Cardiac muscle cell (in vitro differentiated cells and primary cell): ENCODE data around the gene SESN2. TPM values are rescaled to one million over a fixed set of nuclear protein-coding genes. Genes with fewer than 3 reads are reported as not detected.
"Not testable (repeated sequence)": the region's sequence is repeated elsewhere in the genome, so short reads cannot be mapped to it uniquely, and the experiment has no call there.

Experiments used
- DNase-seq, 2 donors: peaks; one replicate each; pipeline versions ENCODE4 v3.0.0 to v3.0.0-alpha.2; 2010 to 2017; ENCODE audit warnings: low read depth in 1 of 2, low spot score in 1 of 2
- H3K27ac ChIP-seq: fragments of 200-600 bp; sonication (generic); 2 replicates; pipeline ENCODE4 v1.5.1; 2016
- H3K27me3 ChIP-seq: fragments of 200-600 bp; sonication (generic); 2 replicates; pipeline ENCODE4 v1.6.0; 2016; ENCODE audit warnings: control low read depth
- H3K36me3 ChIP-seq: fragments of 200-600 bp; sonication (generic); 2 replicates; pipeline ENCODE4 v1.5.1; 2016; ENCODE audit warnings: control low read depth
- H3K4me1 ChIP-seq: fragments of 200-600 bp; sonication (generic); 2 replicates; pipeline ENCODE4 v1.8.1; 2017; ENCODE audit warnings: low read depth, mild to moderate bottlenecking, mixed run types
- H3K4me3 ChIP-seq: fragments of 200-600 bp; sonication (generic); 2 replicates; pipeline ENCODE4 v1.5.1; 2016; ENCODE audit warnings: mild to moderate bottlenecking
- H3K9me3 ChIP-seq: fragments of 200-600 bp; sonication (generic); 2 replicates; pipeline ENCODE4 v1.5.1; 2017; ENCODE audit warnings: low read depth, mild to moderate bottlenecking, control low read depth
- polyA plus RNA-seq: library from polyadenylated mRNA; unstranded; fragments of >200 nt; fragmentation: Nextera tagmentation; extraction: Ambion mirVana; gene quantifications from 2 replicates; pipeline ENCODE4 v1.2.1, GENCODE V29; 2016
- total RNA-seq: library from RNA; depleted of rRNA; stranded (reverse); fragments of >200 nt; gene quantifications from 2 replicates; pipeline ENCODE4 v1.2.3, GENCODE V29; 2016
- TF ChIP-seq, protein P1 (sequence below): IDR thresholded peaks from 2 replicates; pipeline ENCODE4 v1.5.1; 2012; ENCODE audit warnings: low read depth, mild to moderate bottlenecking, low read length

The SESN2 gene
- total and polyA plus RNA-seq, 2 experiments from 2014 or later, result 24.6 to 24.8 TPM

DNA sequence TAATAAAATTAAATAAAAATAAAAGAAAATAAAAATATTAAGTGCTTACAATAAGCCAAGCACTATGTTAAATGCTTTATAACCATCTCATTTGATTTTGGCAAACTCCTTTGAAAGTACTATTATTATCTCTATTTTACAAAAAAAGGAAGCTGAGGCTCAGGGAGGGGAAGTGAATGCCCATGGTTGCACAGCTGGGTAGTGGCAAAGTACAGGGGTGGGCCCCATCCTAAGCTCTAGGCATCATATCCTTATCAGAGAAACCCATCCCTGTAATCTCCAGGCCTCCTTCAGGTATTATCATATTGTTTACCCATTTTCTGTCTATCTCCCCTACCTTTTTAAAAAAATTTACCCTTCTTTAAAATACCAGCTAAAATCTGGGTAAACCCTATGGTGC is 67.2 kb downstream of the SESN2 start:
- TF ChIP-seq, protein P1, sequence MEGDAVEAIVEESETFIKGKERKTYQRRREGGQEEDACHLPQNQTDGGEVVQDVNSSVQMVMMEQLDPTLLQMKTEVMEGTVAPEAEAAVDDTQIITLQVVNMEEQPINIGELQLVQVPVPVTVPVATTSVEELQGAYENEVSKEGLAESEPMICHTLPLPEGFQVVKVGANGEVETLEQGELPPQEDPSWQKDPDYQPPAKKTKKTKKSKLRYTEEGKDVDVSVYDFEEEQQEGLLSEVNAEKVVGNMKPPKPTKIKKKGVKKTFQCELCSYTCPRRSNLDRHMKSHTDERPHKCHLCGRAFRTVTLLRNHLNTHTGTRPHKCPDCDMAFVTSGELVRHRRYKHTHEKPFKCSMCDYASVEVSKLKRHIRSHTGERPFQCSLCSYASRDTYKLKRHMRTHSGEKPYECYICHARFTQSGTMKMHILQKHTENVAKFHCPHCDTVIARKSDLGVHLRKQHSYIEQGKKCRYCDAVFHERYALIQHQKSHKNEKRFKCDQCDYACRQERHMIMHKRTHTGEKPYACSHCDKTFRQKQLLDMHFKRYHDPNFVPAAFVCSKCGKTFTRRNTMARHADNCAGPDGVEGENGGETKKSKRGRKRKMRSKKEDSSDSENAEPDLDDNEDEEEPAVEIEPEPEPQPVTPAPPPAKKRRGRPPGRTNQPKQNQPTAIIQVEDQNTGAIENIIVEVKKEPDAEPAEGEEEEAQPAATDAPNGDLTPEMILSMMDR, result no peak
- no peak overlapping the region for H3K4me3 ChIP-seq
- no peak overlapping the region for H3K27ac ChIP-seq
- H3K9me3 ChIP-seq, result no peaks in the 10 kb centered on the region
- H3K27me3 ChIP-seq, result no peaks in the 10 kb centered on the region
- no peak for DNase-seq
- H3K4me1 ChIP-seq, result peaks cover 11% of the 10 kb centered on the region
- peaks cover 4% of the 10 kb centered on the region for H3K36me3 ChIP-seq

DNA sequence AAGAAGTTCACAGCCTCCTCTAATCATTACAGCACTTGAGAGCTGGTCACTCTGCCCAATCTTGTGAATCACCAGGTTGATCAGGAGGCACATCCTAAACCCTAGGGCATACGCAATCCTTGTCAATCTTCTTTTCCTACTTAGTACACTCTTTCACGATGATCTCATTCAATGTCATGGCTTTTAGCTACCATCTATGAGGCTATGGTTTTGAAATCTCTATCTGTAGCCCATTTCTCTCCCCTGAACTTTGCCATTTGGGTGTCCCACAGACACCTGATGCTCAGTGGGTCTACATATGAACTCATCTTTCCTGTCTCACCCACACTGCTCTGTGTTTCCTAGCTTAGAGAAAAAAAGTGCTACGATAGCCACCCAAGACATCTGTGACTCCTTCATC is 67.7 kb downstream of the SESN2 start:
- Histone ChIP-seq H3K27me3 (no peaks in the 10 kb centered on the region), H3K4me1 (peaks cover 11% of the 10 kb centered on the region), H3K9me3 (no peaks in the 10 kb centered on the region), H3K27ac (no peak overlapping the region), H3K36me3 (peaks cover 9% of the 10 kb centered on the region), H3K4me3 (no peak overlapping the region)
- no peak for DNase-seq
- TF ChIP-seq, protein P1, result no peak

DNA sequence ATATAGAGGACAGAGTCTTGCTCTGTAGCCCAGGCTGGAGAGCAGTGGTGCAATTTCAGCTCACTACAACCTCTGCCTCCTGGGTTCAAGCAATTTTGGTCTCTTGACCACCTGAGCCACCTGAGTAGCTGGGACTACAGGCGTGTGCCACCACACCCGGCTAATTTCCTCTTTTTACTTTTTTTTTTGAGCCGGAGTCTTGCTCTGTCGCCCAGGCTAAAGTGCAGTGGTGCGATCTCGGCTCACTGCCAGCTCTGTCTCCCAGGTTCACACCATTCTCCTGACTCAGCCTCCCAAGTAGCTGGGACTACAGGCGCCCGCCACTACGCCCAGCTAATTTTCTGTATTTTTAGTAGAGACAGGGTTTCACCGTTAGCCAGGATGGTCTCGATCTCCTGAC is 68.1 kb downstream of the SESN2 start:
- DNase-seq, H3K4me3 ChIP-seq, H3K27me3 ChIP-seq, H3K27ac ChIP-seq, H3K9me3 ChIP-seq: not testable (repeated sequence)
- H3K36me3 ChIP-seq, result peaks cover 10% of the 10 kb centered on the region
- H3K4me1 ChIP-seq, result peaks cover 11% of the 10 kb centered on the region

DNA sequence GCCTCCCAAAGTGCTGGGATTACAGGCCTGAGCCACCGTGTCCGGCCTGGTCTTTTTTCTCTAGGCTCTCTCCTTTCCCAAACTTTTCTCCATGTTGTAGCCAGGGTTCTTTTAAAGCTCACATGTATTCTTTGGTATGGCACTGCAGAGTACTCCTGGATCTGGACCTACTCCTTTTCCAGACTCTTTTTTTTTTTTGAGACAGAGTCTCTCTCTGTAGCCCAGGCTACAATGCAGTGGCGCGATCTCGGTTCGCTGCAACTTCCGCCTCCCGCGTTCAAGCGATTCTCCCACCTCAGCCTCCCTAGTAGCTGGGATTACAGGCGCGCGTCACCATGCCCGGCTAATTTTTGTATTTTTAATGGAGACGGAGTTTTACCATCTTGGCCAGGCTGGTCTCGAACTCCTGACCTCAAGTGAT is 68.9 kb downstream of the SESN2 start:
- Histone ChIP-seq H3K27ac (peak overlapping the region; percentile 84), H3K9me3 (no peaks in the 10 kb centered on the region), H3K4me1 (peaks cover 11% of the 10 kb centered on the region), H3K4me3 (peak overlapping the region; percentile 70), H3K27me3 (no peaks in the 10 kb centered on the region), H3K36me3 (peaks cover 13% of the 10 kb centered on the region)
- no peak for DNase-seq
- TF ChIP-seq, protein P1, result no peak

DNA sequence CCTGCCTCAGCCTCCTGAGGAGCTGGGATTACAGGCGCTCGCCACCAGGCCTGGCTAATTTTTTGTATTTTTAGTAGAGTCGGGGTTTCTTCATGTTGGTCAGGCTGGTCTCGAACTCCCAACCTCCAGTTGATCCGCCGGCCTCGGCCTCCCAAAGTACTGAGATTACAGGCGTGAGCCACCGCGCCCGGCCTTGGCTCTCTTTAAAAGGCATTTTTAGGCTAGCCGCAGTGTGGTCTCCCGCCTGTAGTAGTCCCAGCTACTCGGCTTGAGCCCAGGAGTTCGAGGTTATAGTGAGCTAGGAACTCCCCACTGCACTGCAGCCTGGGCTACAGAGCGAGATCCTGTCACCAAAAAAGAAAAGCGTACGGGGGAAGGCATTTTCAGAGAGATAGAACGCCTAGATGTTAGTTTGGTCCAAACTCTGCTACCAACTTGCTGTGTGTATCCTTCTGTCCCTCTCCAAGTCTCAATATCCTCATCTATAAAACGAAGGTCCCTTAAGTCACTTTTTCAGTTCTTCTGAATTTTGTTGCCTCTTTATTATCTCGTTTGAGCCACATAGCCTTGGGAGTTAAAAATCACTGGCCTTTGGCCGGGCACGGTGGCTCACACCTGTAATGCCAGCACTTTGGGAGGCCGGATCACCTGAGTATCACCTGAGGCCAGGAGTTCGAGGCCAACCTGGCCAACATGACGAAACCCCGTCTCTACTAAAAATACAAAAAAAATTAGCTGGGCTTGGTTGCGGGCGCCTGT is 70.3 kb downstream of the SESN2 start:
- H3K27me3 ChIP-seq, result no peaks in the 10 kb centered on the region
- H3K36me3 ChIP-seq, result peaks cover 13% of the 10 kb centered on the region
- peak overlapping the region; percentile 70 for H3K4me3 ChIP-seq
- TF ChIP-seq, protein P1, result no peak
- peaks cover 5% of the 10 kb centered on the region for H3K4me1 ChIP-seq
- peak overlapping the region; percentile 84 for H3K27ac ChIP-seq
- H3K9me3 ChIP-seq, result no peaks in the 10 kb centered on the region
- peak; percentile 14 to 51 for DNase-seq

Other genes with a start within 250 kb of the SESN2 start
- 17.6 and 21.7 TPM in 2 replicates for gene EYA3, start 170.9 kb upstream of the SESN2 start, total RNA-seq
- gene EYA3, start 170.9 kb upstream of the SESN2 start, polyA plus RNA-seq, result 15.6 and 19.2 TPM in 2 replicates
- gene PTAFR, start 82.8 kb upstream of the SESN2 start, total RNA-seq, result 0.07 and 0.09 TPM in 2 replicates
- not detected in 2 replicates for gene PTAFR, start 82.8 kb upstream of the SESN2 start, polyA plus RNA-seq
- 51.9 and 72.3 TPM in 2 replicates for gene DNAJC8, start 26.5 kb upstream of the SESN2 start, total RNA-seq
- 117 and 137 TPM in 2 replicates for gene DNAJC8, start 26.5 kb upstream of the SESN2 start, polyA plus RNA-seq
- 1,032 and 1,070 TPM in 2 replicates for gene ATP5IF1, start 23.4 kb upstream of the SESN2 start, total RNA-seq
- 966 and 1,056 TPM in 2 replicates for gene ATP5IF1, start 23.4 kb upstream of the SESN2 start, polyA plus RNA-seq
- 11.5 and 14.9 TPM in 2 replicates for gene MED18, start 69.5 kb downstream of the SESN2 start, total RNA-seq
- 14.1 and 17.6 TPM in 2 replicates for gene MED18, start 69.5 kb downstream of the SESN2 start, polyA plus RNA-seq
- 13.5 and 14.8 TPM in 2 replicates for gene PHACTR4, start 110.2 kb downstream of the SESN2 start, total RNA-seq
- 27.1 TPM in 2 replicates for gene PHACTR4, start 110.2 kb downstream of the SESN2 start, polyA plus RNA-seq
- gene RCC1, start 246.5 kb downstream of the SESN2 start, total RNA-seq, result 22.0 and 24.7 TPM in 2 replicates
- 14.6 and 24.6 TPM in 2 replicates for gene RCC1, start 246.5 kb downstream of the SESN2 start, polyA plus RNA-seq